HT1080 (cell line): ENCODE results near the gene MCCC1. TPM values are rescaled to one million over a fixed set of nuclear protein-coding genes. Genes with fewer than 3 reads are reported as not detected.

Source experiments
- DNase-seq: peaks from one replicate; pipeline ENCODE4 v3.0.0-alpha.2; 2015; ENCODE audit warnings: low read depth
- total RNA-seq: library from RNA; depleted of rRNA; stranded (reverse); fragments of >200 nt; shearing (Covaris generic); gene quantifications from 2 replicates; pipeline ENCODE4 v1.2.3, GENCODE V29; 2014; rRNA removed

The MCCC1 gene
- total RNA-seq, 1 experiment from 2014 or later: 21.7 TPM

DNA sequence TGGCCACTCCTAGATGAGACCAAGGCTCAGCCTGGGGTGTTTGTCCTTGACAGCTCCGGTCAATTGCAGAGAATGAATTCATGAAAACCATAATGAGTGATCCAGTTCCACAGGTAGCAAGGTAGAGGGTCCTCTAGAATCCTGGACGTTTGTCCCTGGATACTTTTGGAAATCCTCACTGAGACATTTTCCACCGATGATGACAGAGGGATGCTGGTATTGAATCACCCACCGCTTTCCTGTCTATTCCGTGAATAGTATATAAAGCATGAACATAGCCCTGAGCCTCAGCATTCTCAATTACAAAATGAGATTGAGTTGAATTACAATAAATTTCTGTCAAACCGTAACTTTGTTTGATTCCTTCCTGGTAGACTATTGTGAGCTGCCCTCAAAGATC lies 113.3 kb downstream of the MCCC1 start:
- no peak for DNase-seq

DNA sequence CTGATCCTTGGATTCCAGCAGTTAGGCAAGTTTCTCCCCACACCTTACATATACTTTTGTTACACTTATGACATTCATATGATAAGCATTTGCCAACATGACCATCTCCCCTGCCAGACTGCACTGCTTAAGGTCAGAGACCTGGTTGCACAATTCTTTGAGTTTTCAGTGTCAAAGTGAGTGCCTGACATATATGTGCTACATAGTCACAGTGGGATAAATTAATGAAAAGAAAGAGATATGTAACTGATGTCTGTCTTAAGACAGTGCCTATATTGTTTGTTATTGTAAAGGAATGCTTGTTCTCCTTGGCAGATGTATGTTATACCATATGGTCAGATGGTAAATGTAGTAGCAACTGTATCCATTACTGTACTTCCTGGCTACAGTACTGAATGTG lies 115.4 kb downstream of the MCCC1 start:
- DNase-seq: no peak

DNA sequence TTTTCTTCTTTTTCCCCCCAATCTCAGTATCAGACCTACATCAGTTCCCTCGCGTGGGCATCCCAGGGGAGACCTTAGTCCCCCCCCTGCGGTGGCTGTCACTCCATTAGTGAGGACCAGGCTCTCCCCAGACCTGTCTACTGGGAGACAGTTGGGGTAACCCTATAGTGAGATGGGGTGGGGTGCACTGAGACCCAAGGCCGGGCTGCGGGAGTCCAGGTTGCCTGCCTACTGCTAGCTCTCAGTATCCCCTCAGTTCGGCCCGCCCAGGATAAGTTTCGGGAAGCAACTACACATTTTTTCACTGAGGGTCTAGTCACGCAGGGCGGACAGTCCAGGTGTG lies 118.3 kb downstream of the MCCC1 start:
- DNase-seq: no peak

GRCh38 chr3:182980204-182981037 lies 118.9 kb downstream of the MCCC1 start, which contains the start of gene DCUN1D1:
DCUN1D1 (minus strand) TSS chr3:182980538; CDS start chr3:182980489, 49 bp downstream.
- peak; percentile 79 for DNase-seq

DNA sequence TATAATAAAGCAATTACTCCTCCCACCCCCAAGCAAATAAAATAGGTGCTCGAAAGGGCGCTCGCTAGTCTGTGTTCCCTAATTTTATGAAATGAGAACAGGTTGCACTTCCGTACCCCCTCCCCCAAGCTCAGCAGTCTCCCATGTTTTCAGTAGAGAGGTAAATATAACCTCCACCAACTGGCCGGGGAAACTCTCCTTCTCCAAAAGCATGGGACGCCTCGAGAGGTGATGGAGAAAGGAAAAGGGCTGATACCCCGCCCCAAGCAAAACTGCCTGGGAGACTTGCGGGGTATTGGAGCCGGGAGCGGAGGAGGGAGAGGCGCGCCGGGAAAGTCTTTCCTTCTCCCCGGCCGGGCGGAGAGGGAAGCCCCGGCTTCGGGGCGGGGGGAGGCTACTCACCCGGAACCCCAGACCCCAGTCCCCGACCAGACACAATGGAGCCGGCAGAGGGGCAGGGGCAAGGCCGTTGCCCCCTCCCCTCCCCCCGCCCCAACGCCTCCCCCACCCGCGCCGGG lies 119.6 kb downstream of the MCCC1 start:
- DNase-seq: peak; percentile 26

- no peak for DNase-seq
Observed at GRCh38 chr3:182979103-182979673, 120.1 kb downstream of the MCCC1 start.

DNA sequence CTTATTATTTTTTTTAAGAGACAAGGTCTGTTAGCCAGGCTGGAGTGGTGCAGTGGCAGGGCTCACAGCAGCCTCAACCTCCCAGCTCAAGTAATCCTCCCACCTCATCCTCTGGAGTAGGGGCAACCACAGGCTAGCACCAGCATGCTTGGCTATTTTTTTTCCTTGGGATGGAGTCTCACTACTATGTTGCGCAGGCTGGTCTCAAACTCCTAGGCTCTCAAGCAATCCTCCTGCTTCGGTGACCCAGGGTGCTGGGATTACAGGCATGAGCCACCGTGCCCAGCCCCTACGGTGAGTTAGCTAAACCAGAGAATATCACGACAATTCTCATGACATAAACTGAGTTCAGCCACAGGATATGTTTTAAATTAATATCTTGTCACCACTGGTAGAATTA lies 120.9 kb downstream of the MCCC1 start:
- no peak for DNase-seq

DNA sequence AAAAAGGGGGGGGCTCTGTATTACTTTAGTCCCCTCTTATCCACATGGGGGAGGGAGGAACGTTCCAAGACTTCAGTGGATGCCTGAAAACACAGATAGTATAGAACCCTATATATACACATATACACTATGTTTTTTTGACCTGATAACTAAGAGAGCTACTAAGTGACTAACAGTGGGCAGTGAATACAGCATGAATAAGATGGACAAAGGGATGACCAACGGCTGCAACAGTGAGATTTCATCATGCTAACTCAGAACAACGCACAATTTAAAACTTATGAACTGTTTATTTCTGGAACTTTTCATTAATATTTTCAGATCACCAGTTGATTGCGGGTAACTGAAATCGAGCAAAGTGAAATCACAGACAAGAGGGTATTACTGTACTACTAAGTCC lies 126.2 kb downstream of the MCCC1 start:
- no peak for DNase-seq

- DNase-seq: no peak
Observed at GRCh38 chr3:182972387-182972786, 126.9 kb downstream of the MCCC1 start.

GRCh38 chr3:182971637-182972036 lies 127.7 kb downstream of the MCCC1 start:
- no peak for DNase-seq

DNA sequence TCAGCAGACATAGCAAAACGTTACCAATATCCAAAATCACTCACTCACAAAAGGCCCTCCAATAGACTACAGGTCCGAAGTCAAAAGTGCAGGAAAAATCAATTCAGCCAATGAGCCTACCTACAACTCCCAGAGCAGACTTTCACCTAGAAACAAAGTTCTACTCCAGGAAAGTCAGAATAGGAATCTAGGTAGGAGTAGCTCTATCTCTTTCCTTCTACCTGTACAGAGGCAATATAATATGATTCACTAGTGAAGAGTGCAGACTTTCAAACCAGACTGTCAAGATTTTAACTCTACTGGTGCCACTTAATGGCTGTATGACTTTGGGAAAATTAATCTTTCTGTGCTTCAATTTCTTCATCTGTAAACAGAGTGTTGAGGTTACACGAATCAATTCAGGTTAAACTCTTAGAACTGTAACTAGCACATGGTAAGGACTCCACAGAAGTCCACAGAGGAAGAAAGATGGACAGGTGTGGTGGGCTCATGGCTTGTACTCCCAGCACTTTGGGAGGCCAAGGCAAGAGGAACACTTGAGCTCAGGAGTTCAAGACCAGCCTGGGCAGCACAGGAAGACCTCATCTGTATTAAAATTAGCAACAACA lies 128.4 kb downstream of the MCCC1 start:
- no peak for DNase-seq

- no peak for DNase-seq
Observed at GRCh38 chr3:182969853-182970252, 129.4 kb downstream of the MCCC1 start.

DNA sequence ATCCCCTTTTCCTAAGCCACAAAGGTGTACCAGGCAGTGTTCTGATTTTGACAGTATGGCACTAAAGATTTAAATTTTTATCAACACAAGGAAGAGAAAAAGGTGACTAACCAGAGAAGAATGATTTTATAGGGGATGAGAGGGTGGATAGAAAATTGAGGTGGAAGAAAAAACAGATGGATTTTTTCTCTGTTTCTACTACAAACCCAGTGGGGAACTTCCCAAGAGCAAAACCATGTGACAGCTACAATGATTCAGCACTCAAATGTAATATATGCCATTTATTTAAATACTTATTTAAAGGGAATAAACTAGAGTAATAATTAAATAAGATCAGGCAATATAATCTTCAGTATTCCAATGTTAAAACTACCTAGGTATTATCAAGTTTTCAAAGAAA lies 130.0 kb downstream of the MCCC1 start:
- peak; percentile 76 for DNase-seq

- no peak for DNase-seq
Observed at GRCh38 chr3:182967218-182968204, 131.8 kb downstream of the MCCC1 start.

DNA sequence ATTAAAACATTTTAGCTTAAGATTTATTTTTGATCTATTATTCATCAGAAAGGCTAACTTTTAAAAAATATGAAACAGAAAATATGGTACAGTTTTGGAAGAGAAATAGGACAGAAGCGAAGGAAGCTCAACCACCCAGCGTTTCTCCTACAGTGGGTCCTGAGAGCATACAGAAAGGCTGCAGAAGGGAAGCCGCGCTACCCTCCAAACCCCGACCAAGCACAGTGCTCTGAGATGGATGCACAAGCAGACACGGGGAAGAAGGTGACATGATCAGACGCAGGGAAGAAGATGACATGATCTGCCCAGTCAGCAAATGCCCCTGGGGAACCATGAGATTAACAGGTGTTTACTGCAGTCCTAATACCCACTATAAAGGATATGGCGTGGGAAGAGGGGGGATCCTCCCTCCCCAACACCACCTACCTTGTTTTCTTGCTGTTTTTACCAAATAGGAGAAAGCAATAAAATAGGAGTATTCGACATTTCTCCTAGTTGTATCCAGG lies 133.4 kb downstream of the MCCC1 start:
- DNase-seq: no peak

Other genes starting within 250 kb of the MCCC1 start
- gene DCUN1D1, start 119.0 kb downstream of the MCCC1 start, total RNA-seq: 34.9 and 51.8 TPM in 2 replicates
- gene LAMP3, start 63.2 kb upstream of the MCCC1 start, total RNA-seq: 0.13 and 0.77 TPM in 2 replicates
- gene B3GNT5, start 153.8 kb upstream of the MCCC1 start, total RNA-seq: 21.6 and 22.5 TPM in 2 replicates